ENCODE measurements around the gene CDK5RAP2. TPM values are rescaled to one million over a fixed set of nuclear protein-coding genes. Genes with fewer than 3 reads are reported as not detected.
"Not testable (repeated sequence)": the region's sequence is repeated elsewhere in the genome, so short reads cannot be mapped to it uniquely, and the experiment has no call there.

Gene CDK5RAP2
- polyA plus RNA-seq (2011; rRNA removed) (29.6 and 30.3 TPM in 2 replicates), polyA minus RNA-seq (2011; rRNA and poly(A)+ RNA removed) (40.0 and 44.7 TPM in 2 replicates)

DNA sequence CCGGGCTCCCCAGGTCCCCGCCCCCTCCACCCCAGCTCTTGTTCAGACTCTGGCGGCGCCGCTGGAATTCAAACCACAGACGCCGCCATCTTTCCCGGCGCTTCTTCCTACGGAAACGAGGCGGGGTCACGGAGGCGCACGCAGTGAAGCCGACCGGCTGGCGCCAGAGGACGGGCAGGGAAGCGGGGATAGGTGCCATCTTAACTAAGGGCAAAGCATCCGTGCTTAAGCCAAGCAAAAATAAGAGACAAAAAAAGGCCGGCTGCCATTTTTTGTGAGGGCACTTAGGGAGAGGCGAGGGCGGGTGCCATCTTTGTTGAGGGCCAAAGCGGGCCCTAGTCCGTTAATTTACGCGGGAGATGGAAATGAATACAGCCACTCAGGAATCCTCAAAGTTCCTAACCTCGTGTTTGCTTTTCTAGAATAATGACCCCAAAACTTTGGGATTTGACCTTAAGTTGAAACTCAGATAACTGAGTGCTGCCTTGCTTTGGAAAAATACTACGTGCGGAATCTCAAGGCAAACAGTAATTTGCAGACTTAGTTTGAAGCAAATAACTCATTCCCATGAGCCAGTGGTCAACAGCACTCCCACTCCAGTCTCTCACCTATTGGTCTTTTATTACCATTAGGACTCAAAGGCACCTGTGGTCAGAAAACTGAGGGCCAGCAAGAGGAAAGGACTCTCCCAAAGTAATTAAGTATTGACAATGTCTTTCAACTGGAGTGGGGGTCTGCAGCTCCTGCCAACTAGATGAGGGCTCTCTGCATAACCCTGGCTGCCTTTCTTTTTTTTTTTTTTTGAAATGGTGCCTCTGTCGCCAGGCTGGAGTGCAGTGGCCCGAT is at the start of gene CDK5RAP2:
Gene CDK5RAP2, minus strand, starts transcription at position 117 of the 846 bp plus-strand sequence. CDS start 189 bp downstream, outside the sequence.
- peak within 1 kb of the TSS; percentile 97 for H3K4me3 ChIP-seq (ENCODE audit: low read depth, low read length)
- ChIA-PET CTCF (no interaction called here), POLR2A (interaction anchor here (0.6 kb wide), 2 partner anchors 17 to 37 kb away, joined by 4 to 5 read pairs; no protein-coding TSS in a partner anchor)
- no peaks in the 10 kb centered on the region for H3K27me3 ChIP-seq (ENCODE audit: control insufficient read depth, insufficient read depth, low read length)
- TF ChIP-seq, protein P1, sequence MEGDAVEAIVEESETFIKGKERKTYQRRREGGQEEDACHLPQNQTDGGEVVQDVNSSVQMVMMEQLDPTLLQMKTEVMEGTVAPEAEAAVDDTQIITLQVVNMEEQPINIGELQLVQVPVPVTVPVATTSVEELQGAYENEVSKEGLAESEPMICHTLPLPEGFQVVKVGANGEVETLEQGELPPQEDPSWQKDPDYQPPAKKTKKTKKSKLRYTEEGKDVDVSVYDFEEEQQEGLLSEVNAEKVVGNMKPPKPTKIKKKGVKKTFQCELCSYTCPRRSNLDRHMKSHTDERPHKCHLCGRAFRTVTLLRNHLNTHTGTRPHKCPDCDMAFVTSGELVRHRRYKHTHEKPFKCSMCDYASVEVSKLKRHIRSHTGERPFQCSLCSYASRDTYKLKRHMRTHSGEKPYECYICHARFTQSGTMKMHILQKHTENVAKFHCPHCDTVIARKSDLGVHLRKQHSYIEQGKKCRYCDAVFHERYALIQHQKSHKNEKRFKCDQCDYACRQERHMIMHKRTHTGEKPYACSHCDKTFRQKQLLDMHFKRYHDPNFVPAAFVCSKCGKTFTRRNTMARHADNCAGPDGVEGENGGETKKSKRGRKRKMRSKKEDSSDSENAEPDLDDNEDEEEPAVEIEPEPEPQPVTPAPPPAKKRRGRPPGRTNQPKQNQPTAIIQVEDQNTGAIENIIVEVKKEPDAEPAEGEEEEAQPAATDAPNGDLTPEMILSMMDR (IDR thresholded peaks at IDR 0.05; ENCODE audit: low read depth, low read length), result no peak
- H3K27ac ChIP-seq (ENCODE audit: low read depth, low read length), result peak within 1 kb of the TSS; percentile 52
- peaks cover 3% of the 10 kb centered on the region; the same call in 1 of the 2 replicates for H3K9me3 ChIP-seq (ENCODE audit: control insufficient read depth, insufficient read depth, low read length)
- DNase-seq (ENCODE audit: low read depth, low spot score), result peak; percentile 94

DNA sequence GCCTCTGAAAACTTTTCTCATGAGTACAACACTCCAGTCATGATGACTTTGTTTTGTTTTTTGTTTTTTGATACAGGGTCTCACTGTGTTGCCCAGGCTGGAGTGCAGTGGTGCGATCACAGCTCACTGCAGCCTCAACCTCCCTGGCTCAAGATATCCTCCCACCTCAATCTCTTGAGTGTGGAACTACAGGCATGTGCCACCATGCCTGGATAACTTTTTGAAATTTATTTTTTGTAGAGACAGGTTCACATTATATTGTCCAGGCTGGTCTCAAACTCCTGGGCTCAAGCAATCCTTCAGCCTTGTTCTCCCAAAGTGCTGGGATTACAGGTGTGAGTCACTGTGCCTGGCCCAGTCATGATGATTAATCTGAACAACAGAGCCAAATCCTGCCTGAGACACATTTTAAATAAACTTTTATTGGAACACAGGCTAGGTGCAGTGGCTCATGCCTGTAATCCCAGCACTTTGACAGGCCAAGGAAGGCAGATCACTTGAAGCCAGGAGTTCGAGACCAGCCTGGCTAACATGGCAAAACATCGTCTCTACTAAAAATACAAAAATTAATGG is 49.0 kb upstream of the CDK5RAP2 start:
- POLR2A ChIA-PET; DNase-seq (ENCODE audit: low read depth, low spot score); H3K9me3 ChIP-seq (ENCODE audit: control insufficient read depth, insufficient read depth, low read length); H3K27me3 ChIP-seq (ENCODE audit: control insufficient read depth, insufficient read depth, low read length); H3K4me3 ChIP-seq (ENCODE audit: low read depth, low read length): not testable (repeated sequence)
- H3K27ac ChIP-seq (ENCODE audit: low read depth, low read length), result peak overlapping the region; percentile 13
- CTCF ChIA-PET, result interaction anchor here (0.6 to 2.2 kb wide), 2 partner anchors 9 to 142 kb away, joined by 3 to 15 read pairs; no protein-coding TSS in a partner anchor

DNA sequence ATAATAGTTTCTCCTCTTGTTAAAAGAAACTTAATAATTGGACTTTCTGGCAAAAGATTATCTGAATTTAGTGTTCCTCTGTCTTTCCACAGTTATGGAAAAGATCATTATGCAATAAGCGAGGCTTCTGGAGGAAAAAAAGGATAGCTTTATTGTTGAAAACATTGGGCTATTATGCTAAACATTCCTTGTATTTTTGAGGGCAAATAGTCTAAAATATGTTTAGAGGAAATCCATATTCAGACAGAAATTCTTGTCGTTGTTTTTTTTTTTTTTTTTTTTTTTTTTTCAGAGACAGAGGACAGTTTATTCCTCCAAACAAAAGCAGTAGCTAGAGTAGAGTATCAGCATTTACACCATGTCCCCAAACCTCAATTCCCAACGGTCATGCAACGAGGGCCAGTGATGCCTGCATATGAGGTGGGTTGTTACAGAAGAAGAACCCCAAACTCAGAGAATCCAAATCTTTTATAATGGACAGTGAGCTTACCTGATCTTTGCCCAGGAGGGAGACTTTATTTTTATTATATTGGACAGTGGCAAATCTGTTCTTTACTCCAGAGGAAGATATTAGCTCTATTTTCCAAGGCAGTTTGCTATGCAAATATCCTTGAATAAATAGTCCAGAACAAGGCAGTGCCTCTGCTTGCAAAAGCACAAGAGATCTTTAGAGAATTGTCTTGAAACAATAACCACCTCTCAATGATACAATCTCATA is 48.4 kb upstream of the CDK5RAP2 start:
- ChIA-PET POLR2A (no interaction called here), CTCF (interaction anchor here (0.6 to 2.2 kb wide), 3 partner anchors 8 to 143 kb away, joined by 3 to 15 read pairs (median 3); no protein-coding TSS in a partner anchor)
- Histone ChIP-seq H3K9me3 (ENCODE audit: control insufficient read depth, insufficient read depth, low read length) (no peaks in the 10 kb centered on the region), H3K27me3 (ENCODE audit: control insufficient read depth, insufficient read depth, low read length) (no peaks in the 10 kb centered on the region), H3K27ac (ENCODE audit: low read depth, low read length) (no peak overlapping the region), H3K4me3 (ENCODE audit: low read depth, low read length) (no peak overlapping the region)
- TF ChIP-seq, protein P1 (IDR thresholded peaks at IDR 0.05; ENCODE audit: low read depth, low read length), result no peak
- DNase-seq (ENCODE audit: low read depth, low spot score), result no peak

DNA sequence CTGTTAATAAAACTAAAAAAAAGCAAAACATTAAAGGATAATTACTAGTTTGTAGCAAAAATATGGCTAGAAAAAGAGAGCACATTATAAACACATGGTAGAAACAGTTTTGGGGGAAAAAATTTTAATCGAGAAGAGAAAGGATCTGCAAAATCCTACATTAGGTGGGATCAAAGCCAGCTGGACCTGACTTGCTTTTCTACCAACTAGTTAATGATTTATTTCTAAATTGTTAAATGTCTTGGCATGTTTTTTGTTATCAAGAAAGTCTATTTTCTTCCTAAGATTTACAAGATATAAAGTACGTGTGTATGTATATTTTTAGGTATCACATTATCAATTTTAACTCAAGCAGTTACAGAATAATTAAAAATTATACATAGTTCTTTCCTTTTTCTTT is 47.1 kb upstream of the CDK5RAP2 start:
- no peak for DNase-seq (ENCODE audit: low read depth, low spot score)
- POLR2A ChIA-PET, result no interaction called here
- TF ChIP-seq, protein P1 (IDR thresholded peaks at IDR 0.05; ENCODE audit: low read depth, low read length), result no peak
- CTCF ChIA-PET, result interaction anchor here (2.2 kb wide), 1 partner anchor 7 kb away, joined by 15 read pairs; no protein-coding TSS in a partner anchor
- H3K27ac ChIP-seq (ENCODE audit: low read depth, low read length), result no peak overlapping the region
- no peak overlapping the region for H3K4me3 ChIP-seq (ENCODE audit: low read depth, low read length)
- no peaks in the 10 kb centered on the region for H3K27me3 ChIP-seq (ENCODE audit: control insufficient read depth, insufficient read depth, low read length)
- H3K9me3 ChIP-seq (ENCODE audit: control insufficient read depth, insufficient read depth, low read length), result no peaks in the 10 kb centered on the region

DNA sequence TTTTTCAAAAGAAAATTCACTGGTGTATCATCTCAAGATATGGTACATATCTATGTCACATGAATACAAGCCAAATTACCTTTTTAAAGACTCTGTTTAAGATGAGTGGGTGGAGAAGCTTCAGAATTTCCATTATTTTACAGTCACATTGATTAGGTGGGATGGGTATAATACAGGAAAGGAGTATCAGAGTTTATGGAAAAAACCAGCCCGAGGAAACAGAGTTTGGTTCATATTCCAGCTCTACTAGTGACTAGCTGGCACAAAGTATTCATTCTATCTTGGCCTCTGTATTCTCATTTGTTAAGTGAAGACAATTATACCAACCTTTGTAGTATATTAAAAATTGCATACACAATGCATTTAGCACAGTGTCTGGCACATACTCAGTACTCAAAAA is 46.5 kb upstream of the CDK5RAP2 start:
- DNase-seq (ENCODE audit: low read depth, low spot score), result no peak
- Histone ChIP-seq H3K9me3 (ENCODE audit: control insufficient read depth, insufficient read depth, low read length) (no peaks in the 10 kb centered on the region), H3K27me3 (ENCODE audit: control insufficient read depth, insufficient read depth, low read length) (no peaks in the 10 kb centered on the region), H3K4me3 (ENCODE audit: low read depth, low read length) (no peak overlapping the region), H3K27ac (ENCODE audit: low read depth, low read length) (no peak overlapping the region)
- CTCF ChIA-PET, result no interaction called here
- POLR2A ChIA-PET, result no interaction called here
- TF ChIP-seq, protein P1 (IDR thresholded peaks at IDR 0.05; ENCODE audit: low read depth, low read length), result no peak

All from AG04450 (cell line).